ENCODE data around the gene GABRB2. TPM values are rescaled to one million over a fixed set of nuclear protein-coding genes. Genes with fewer than 3 reads are reported as not detected.

GABRB2 gene
- total RNA-seq, 1 donor from 2014 or later = not detected

- Mint-ChIP-seq H3K27ac (ENCODE audit: unreplicated experiment) (no peak overlapping the region), H3K4me1 (ENCODE audit: low read depth) (no peaks in the 10 kb centered on the region), H3K27me3 (ENCODE audit: low read depth) (no peaks in the 10 kb centered on the region), H3K4me3 (ENCODE audit: unreplicated experiment) (no peak overlapping the region), H3K36me3 (ENCODE audit: low read depth) (no peaks in the 10 kb centered on the region), H3K9me3 (ENCODE audit: low read depth) (no peaks in the 10 kb centered on the region)
- DNase-seq (ENCODE audit: low spot score) = no peak
- no peak for TF ChIP-seq CTCF (IDR thresholded peaks at IDR 0.05)
Measured at GRCh38 chr5:161278739-161279660, 267.5 kb downstream of the GABRB2 start.

- no peaks in the 10 kb centered on the region for H3K36me3 Mint-ChIP-seq (ENCODE audit: low read depth)
- no peak for DNase-seq (ENCODE audit: low spot score)
- no peaks in the 10 kb centered on the region for H3K27me3 Mint-ChIP-seq (ENCODE audit: low read depth)
- no peak overlapping the region for H3K4me3 Mint-ChIP-seq (ENCODE audit: unreplicated experiment)
- H3K9me3 Mint-ChIP-seq (ENCODE audit: low read depth) = peaks cover 5% of the 10 kb centered on the region
- no peaks in the 10 kb centered on the region for H3K4me1 Mint-ChIP-seq (ENCODE audit: low read depth)
- TF ChIP-seq CTCF (IDR thresholded peaks at IDR 0.05) = no peak
- H3K27ac Mint-ChIP-seq (ENCODE audit: unreplicated experiment) = no peak overlapping the region
Measured at GRCh38 chr5:161277011-161277410, 269.5 kb downstream of the GABRB2 start.

GRCh38 chr5:161274951-161275350, 271.6 kb downstream of the GABRB2 start:
- Mint-ChIP-seq H3K27ac (ENCODE audit: unreplicated experiment) (no peak overlapping the region), H3K4me3 (ENCODE audit: unreplicated experiment) (no peak overlapping the region), H3K36me3 (ENCODE audit: low read depth) (no peaks in the 10 kb centered on the region), H3K27me3 (ENCODE audit: low read depth) (no peaks in the 10 kb centered on the region), H3K4me1 (ENCODE audit: low read depth) (no peaks in the 10 kb centered on the region), H3K9me3 (ENCODE audit: low read depth) (peaks cover 10% of the 10 kb centered on the region)
- no peak for TF ChIP-seq CTCF (IDR thresholded peaks at IDR 0.05)
- DNase-seq (ENCODE audit: low spot score) = no peak

- Mint-ChIP-seq H3K27ac (ENCODE audit: unreplicated experiment) (no peak overlapping the region), H3K27me3 (ENCODE audit: low read depth) (no peaks in the 10 kb centered on the region), H3K4me3 (ENCODE audit: unreplicated experiment) (no peak overlapping the region), H3K36me3 (ENCODE audit: low read depth) (no peaks in the 10 kb centered on the region), H3K4me1 (ENCODE audit: low read depth) (no peaks in the 10 kb centered on the region), H3K9me3 (ENCODE audit: low read depth) (peaks cover 17% of the 10 kb centered on the region)
- DNase-seq (ENCODE audit: low spot score) = no peak
- TF ChIP-seq CTCF (IDR thresholded peaks at IDR 0.05) = no peak
Measured at GRCh38 chr5:161273410-161273809, 273.1 kb downstream of the GABRB2 start.

GRCh38 chr5:161271816-161272215, 274.7 kb downstream of the GABRB2 start:
- DNase-seq (ENCODE audit: low spot score) = no peak
- no peak overlapping the region for H3K4me3 Mint-ChIP-seq (ENCODE audit: unreplicated experiment)
- H3K9me3 Mint-ChIP-seq (ENCODE audit: low read depth) = peaks cover 19% of the 10 kb centered on the region
- no peaks in the 10 kb centered on the region for H3K4me1 Mint-ChIP-seq (ENCODE audit: low read depth)
- H3K27ac Mint-ChIP-seq (ENCODE audit: unreplicated experiment) = no peak overlapping the region
- TF ChIP-seq CTCF (IDR thresholded peaks at IDR 0.05) = no peak
- no peaks in the 10 kb centered on the region for H3K27me3 Mint-ChIP-seq (ENCODE audit: low read depth)
- H3K36me3 Mint-ChIP-seq (ENCODE audit: low read depth) = no peaks in the 10 kb centered on the region

All from chondrocyte (in vitro differentiated cells).